Endodermal cell (in vitro differentiated cells): ENCODE results near the gene TMSB10. TPM values are rescaled to one million over a fixed set of nuclear protein-coding genes. Genes with fewer than 3 reads are reported as not detected.
"Not testable (repeated sequence)": the region's sequence is repeated elsewhere in the genome, so short reads cannot be mapped to it uniquely, and the experiment has no call there.

ENCODE experiments used
- DNase-seq: peaks from one replicate; pipeline ENCODE4 v3.0.0-alpha.2; 2017
- H3K27ac ChIP-seq: 2 replicates; pipeline ENCODE4 v1.5.1; 2013; ENCODE audit warnings: mild to moderate bottlenecking, low read depth, low read length, moderate library complexity
- H3K27me3 ChIP-seq: 2 replicates; pipeline ENCODE4 v1.6.1; 2013; ENCODE audit warnings: mild to moderate bottlenecking, low read length, moderate library complexity; ENCODE audit not compliant: insufficient read depth, control insufficient read depth, poor library complexity, severe bottlenecking
- H3K36me3 ChIP-seq: 2 replicates; pipeline ENCODE4 v1.7.0; 2013; ENCODE audit warnings: mild to moderate bottlenecking, low read length, moderate library complexity; ENCODE audit not compliant: control insufficient read depth, insufficient read depth
- H3K4me1 ChIP-seq: one replicate; pipeline ENCODE4 v1.7.0; 2013; ENCODE audit warnings: low read length; ENCODE audit not compliant: control insufficient read depth, insufficient read depth
- H3K4me3 ChIP-seq: 2 replicates; pipeline ENCODE4 v1.5.1; 2013; ENCODE audit warnings: mild to moderate bottlenecking, low read length, moderate library complexity
- H3K9ac ChIP-seq: 2 replicates; pipeline ENCODE4 v1.6.1; 2013; ENCODE audit warnings: mild to moderate bottlenecking, low read length, moderate library complexity; ENCODE audit not compliant: poor library complexity, severe bottlenecking; ENCODE audit errors: extremely low read depth
- H3K9me3 ChIP-seq: 2 replicates; pipeline ENCODE4 v1.6.1; 2013; ENCODE audit warnings: mild to moderate bottlenecking, low read length, moderate library complexity; ENCODE audit not compliant: control insufficient read depth
- H3K27ac Mint-ChIP-seq: 2 replicates; pipeline ENCODE4 v1.8.0; 2020; ENCODE audit warnings: mixed read lengths
- H3K27me3 Mint-ChIP-seq: 2 replicates; pipeline ENCODE4 v1.8.0; 2021; ENCODE audit warnings: mild to moderate bottlenecking, mixed read lengths; ENCODE audit not compliant: insufficient read depth
- H3K36me3 Mint-ChIP-seq: 2 replicates; pipeline ENCODE4 v1.8.0; 2020; ENCODE audit warnings: low read depth, mixed read lengths
- H3K4me1 Mint-ChIP-seq: 2 replicates; pipeline ENCODE4 v1.8.0; 2020; ENCODE audit warnings: mixed read lengths
- H3K4me3 Mint-ChIP-seq: 2 replicates; pipeline ENCODE4 v1.8.0; 2020; ENCODE audit warnings: mild to moderate bottlenecking, moderate library complexity, mixed read lengths
- H3K9me3 Mint-ChIP-seq: 2 replicates; pipeline ENCODE4 v1.8.0; 2020; ENCODE audit warnings: mild to moderate bottlenecking, mixed read lengths
- WGBS, 2 experiments: methylation state at CpG; one replicate each; pipeline versions ENCODE4 v1.1.5 to v1.1.7; 2013; ENCODE audit warnings: missing lambda C conversion rate in 2 of 2, mixed read lengths in 1 of 2; ENCODE audit not compliant: insufficient coverage in 1 of 2, insufficient read length in 1 of 2; 5-methylcytosine and 5-hydroxymethylcytosine counted together
- total RNA-seq, 2 donors: library from RNA; stranded (reverse); fragmentation: NEBNext Ultra II Directional in 1 of 2; extraction: Animal tissue kit (Norgen Biotek cat#: 25700) in 1 of 2; gene quantifications; 2 replicates in 1 of 2; 3 replicates in 1 of 2; pipeline ENCODE4 v1.2.1, GENCODE V29; 2021
- TF ChIP-seq, protein P1 (sequence below): fragments of 200-600 bp; sonication (generic); conservative IDR thresholded peaks from 2 replicates; pipeline ENCODE4 v1.5.0; 2021; ENCODE audit warnings: antibody characterized with exemption, mild to moderate bottlenecking

The TMSB10 gene
- total RNA-seq, 2 donors from 2014 or later, result 2,719 to 2,976 TPM

GRCh38 chr2:84914334-84914733 lies 8.9 kb downstream of the TMSB10 start:
- H3K27ac Mint-ChIP-seq, result no peak overlapping the region

DNA sequence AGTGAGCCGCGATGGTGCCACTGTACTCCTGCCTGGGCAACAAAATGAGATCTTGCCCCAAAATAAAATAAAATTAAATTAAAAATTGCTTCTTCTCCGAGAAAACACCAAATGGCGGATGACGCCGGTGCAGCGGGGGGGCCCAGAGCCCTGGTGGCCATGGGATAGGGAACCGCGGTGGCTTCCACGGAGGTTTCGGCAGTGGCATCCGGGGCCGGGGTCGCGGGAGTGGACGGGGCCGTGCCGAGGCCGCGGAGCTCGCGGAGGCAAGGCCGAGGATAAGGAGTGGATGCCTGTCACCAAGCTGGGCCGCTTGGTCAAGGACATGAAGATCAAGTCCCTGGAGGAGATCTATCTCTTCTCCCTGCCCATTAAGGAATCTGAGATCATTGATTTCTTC lies 10.2 kb downstream of the TMSB10 start:
- DNase-seq, result not testable (repeated sequence)

More at GRCh38 chr2:84914334-84914733, 8.9 kb downstream of the TMSB10 start:
- Histone ChIP-seq H3K27me3 (no peaks in the 10 kb centered on the region), H3K36me3 (no peaks in the 10 kb centered on the region), H3K4me1 (no peaks in the 10 kb centered on the region), H3K9me3 (no peaks in the 10 kb centered on the region), H3K27ac (no peak overlapping the region), H3K4me3 (no peak overlapping the region), H3K9ac (no peak overlapping the region)
- DNase-seq, result peak; percentile 13
- 92 to 100% methylated on average over 2 to 6 of the region's 6 CpGs for WGBS, 2 experiments
- Mint-ChIP-seq H3K4me1 (no peaks in the 10 kb centered on the region), H3K27me3 (no peaks in the 10 kb centered on the region), H3K36me3 (peaks cover 10% of the 10 kb centered on the region), H3K4me3 (no peak overlapping the region), H3K9me3 (peaks cover 3% of the 10 kb centered on the region)
- TF ChIP-seq, protein P1, sequence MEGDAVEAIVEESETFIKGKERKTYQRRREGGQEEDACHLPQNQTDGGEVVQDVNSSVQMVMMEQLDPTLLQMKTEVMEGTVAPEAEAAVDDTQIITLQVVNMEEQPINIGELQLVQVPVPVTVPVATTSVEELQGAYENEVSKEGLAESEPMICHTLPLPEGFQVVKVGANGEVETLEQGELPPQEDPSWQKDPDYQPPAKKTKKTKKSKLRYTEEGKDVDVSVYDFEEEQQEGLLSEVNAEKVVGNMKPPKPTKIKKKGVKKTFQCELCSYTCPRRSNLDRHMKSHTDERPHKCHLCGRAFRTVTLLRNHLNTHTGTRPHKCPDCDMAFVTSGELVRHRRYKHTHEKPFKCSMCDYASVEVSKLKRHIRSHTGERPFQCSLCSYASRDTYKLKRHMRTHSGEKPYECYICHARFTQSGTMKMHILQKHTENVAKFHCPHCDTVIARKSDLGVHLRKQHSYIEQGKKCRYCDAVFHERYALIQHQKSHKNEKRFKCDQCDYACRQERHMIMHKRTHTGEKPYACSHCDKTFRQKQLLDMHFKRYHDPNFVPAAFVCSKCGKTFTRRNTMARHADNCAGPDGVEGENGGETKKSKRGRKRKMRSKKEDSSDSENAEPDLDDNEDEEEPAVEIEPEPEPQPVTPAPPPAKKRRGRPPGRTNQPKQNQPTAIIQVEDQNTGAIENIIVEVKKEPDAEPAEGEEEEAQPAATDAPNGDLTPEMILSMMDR, result no peak

DNA sequence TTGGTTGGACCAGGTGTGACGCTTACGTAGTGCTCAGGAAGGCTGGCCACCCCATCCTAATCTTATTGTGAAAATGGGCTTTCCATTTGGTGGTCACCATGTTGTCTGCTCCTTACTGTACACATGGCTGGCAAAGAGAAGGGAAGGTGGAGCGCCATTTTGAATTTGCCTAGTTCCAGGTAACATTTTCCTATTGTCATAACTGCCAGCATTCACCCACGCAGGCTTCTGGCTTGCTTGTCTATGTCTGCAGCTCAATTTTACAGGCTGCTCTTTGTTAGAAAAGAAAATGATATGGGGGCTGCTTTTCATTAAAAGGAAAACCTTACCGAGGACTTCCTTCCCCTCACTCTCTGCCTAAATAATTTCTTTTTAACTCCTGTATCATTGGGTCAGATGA lies 12.4 kb downstream of the TMSB10 start:
- H3K27me3 Mint-ChIP-seq, H3K27me3 ChIP-seq, H3K9me3 Mint-ChIP-seq, H3K4me1 Mint-ChIP-seq, H3K4me3 ChIP-seq, H3K36me3 ChIP-seq, H3K9me3 ChIP-seq, DNase-seq, H3K4me1 ChIP-seq, H3K27ac Mint-ChIP-seq, H3K27ac ChIP-seq, H3K36me3 Mint-ChIP-seq, H3K9ac ChIP-seq, H3K4me3 Mint-ChIP-seq: not testable (repeated sequence)
- WGBS, 2 experiments, result 94% methylated on average over 4 of the region's 5 CpGs; no CpG with 5 or more reads in 1 of the 2 experiments

More for the DNA sequence above, 10.2 kb downstream of the TMSB10 start:
- H3K4me1 ChIP-seq, H3K27me3 Mint-ChIP-seq, H3K27ac ChIP-seq, H3K9me3 ChIP-seq, H3K27ac Mint-ChIP-seq, H3K36me3 Mint-ChIP-seq, H3K4me3 ChIP-seq, H3K27me3 ChIP-seq, H3K9me3 Mint-ChIP-seq, H3K36me3 ChIP-seq, H3K4me3 Mint-ChIP-seq, H3K4me1 Mint-ChIP-seq, H3K9ac ChIP-seq: not testable (repeated sequence)
- 93 to 96% methylated on average over 10 to 24 of the region's 24 CpGs for WGBS, 2 experiments

DNA sequence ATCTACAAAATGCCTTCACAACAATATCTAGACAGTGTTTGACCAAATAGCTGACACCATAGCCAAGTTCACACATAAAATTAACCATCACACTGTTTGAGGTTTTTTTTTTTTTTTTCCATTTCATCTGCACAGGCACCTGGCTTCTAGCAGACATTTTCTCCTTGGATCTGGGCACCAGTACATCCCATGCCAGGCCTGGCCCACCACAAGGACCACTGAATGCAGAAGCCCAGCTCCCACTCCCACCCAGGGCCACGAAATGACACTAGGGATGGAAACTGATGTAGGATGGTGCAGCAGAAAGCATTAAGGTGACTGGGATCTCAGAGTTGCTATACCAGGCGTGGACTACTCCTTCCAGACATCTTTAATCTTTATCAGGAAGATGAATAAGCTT lies 13.0 kb downstream of the TMSB10 start:
- Mint-ChIP-seq H3K9me3 (no peaks in the 10 kb centered on the region), H3K4me1 (no peaks in the 10 kb centered on the region), H3K27me3 (no peaks in the 10 kb centered on the region), H3K27ac (no peak overlapping the region), H3K4me3 (no peak overlapping the region), H3K36me3 (no peaks in the 10 kb centered on the region)
- WGBS, 2 experiments, result 75% methylated on average over 1 of the region's 2 CpGs; no CpG with 5 or more reads in 1 of the 2 experiments
- Histone ChIP-seq H3K9me3 (no peaks in the 10 kb centered on the region), H3K4me1 (no peaks in the 10 kb centered on the region), H3K4me3 (no peak overlapping the region), H3K27me3 (no peaks in the 10 kb centered on the region), H3K9ac (no peak overlapping the region), H3K27ac (no peak overlapping the region), H3K36me3 (no peaks in the 10 kb centered on the region)
- DNase-seq, result no peak
- TF ChIP-seq, protein P1, result no peak
